D721Med (cell line): ENCODE data around the gene ABT1.

Source experiments
- DNase-seq: peaks from one replicate; pipeline ENCODE4 v3.0.0; 2011; ENCODE audit warnings: low spot score; ENCODE audit not compliant: insufficient read length
- FAIRE-seq: peaks from 2 replicates; lab custom pipeline; 2011; peaks lifted over from hg19 to GRCh38; lab: Jason Lieb, UNC
- CTCF ChIP-seq: IDR thresholded peaks from 2 replicates; pipeline ENCODE4 v1.5.1; 2012; ENCODE audit warnings: mild to moderate bottlenecking, control low read depth; ENCODE audit not compliant: insufficient read depth; ENCODE audit errors: missing control alignments

ABT1 gene

GRCh38 chr6:26568601-26569432 lies 27.9 kb upstream of the ABT1 start:
- FAIRE-seq (peak; percentile 41), DNase-seq (peak; percentile 44)
- TF ChIP-seq CTCF: no peak

GRCh38 chr6:26569433-26569764 lies 27.4 kb upstream of the ABT1 start:
- no peak for TF ChIP-seq CTCF
- FAIRE-seq: no peak

DNA sequence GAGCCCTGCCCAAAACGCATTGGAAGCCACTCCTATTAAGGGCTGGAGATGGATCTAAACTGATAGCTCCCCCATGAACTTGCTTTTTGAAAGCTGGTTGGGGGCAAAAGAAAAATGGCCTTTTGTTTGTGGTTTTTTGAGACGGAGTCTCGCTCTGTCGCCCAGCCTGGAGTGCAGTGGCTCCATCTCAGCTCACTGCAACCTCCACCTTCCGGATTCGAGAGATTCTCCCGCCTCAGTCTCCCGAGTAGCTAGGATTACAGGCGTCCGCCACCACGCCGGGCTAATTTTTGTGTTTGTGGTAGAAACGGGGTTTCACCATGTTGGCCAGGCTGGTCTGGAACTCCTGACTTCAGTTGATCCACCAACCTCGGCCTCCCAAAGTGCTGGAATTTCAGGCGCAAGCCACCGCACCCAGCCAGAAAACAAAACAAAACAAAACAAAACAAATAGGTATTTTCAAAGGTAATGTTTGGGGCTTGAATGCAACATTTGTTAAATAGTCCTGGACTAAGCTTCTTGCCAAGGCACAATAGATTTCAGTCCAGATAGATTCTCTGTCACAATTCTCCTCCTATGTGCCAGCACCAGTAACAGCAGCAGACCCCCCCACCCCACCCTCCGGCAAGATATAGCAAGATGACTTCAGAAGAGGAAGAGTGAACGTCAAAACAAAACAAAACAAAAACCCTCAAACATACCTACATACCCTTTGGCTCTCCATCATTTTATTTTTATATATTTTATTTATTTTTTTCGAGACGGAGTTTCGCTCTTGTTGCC lies 26.5 kb upstream of the ABT1 start:
- no peak for DNase-seq
- no peak for TF ChIP-seq CTCF

More at GRCh38 chr6:26569433-26569764, 27.4 kb upstream of the ABT1 start:
- no peak for DNase-seq

GRCh38 chr6:26571592-26572296 lies 25.0 kb upstream of the ABT1 start:
- FAIRE-seq (no peak), DNase-seq (no peak)
- no peak for TF ChIP-seq CTCF

More for the DNA sequence above, 26.5 kb upstream of the ABT1 start:
- no peak for FAIRE-seq

GRCh38 chr6:26575494-26575939 lies 21.2 kb upstream of the ABT1 start:
- FAIRE-seq: no peak
- no peak for TF ChIP-seq CTCF
- no peak for DNase-seq

- no peak for FAIRE-seq
- no peak for DNase-seq
- no peak for TF ChIP-seq CTCF
Observed at GRCh38 chr6:26576407-26576843, 20.3 kb upstream of the ABT1 start.
